PFSK-1 (cell line): ENCODE results near the gene AUTS2.

Experiments used
- FOXP2 ChIP-seq: optimal IDR thresholded peaks from 2 replicates; pipeline ENCODE3; 2011; ENCODE audit warnings: borderline replicate concordance, control low read depth, inconsistent platforms; ENCODE audit not compliant: insufficient read depth; ENCODE audit errors: extremely low read length, extremely low read depth
- POLR2AphosphoS5 ChIP-seq: IDR thresholded peaks from 2 replicates; pipeline ENCODE4 v1.6.1; 2012; ENCODE audit warnings: low read depth, mild to moderate bottlenecking, control low read depth, low read length, moderate library complexity
- SIN3A ChIP-seq: IDR thresholded peaks from 2 replicates; pipeline ENCODE4 v1.6.1; 2012; ENCODE audit warnings: mild to moderate bottlenecking, low read length, moderate library complexity, borderline replicate concordance; ENCODE audit not compliant: insufficient read depth
- TAF1 ChIP-seq: IDR thresholded peaks from 2 replicates; pipeline ENCODE4 v1.6.1; 2012; ENCODE audit warnings: low read length, control low read depth, borderline replicate concordance; ENCODE audit not compliant: insufficient read depth
- TF ChIP-seq, protein P1 (sequence below), 2 experiments: IDR thresholded peaks; 2 replicates each; pipeline versions ENCODE4 v1.6.1 to v1.8.0; 2011 to 2012; ENCODE audit warnings: low read depth in 2 of 2, low read length in 2 of 2, control low read depth in 1 of 2, inconsistent platforms in 1 of 2, mild to moderate bottlenecking in 1 of 2, moderate library complexity in 1 of 2; ENCODE audit not compliant: insufficient read depth in 1 of 2

The AUTS2 gene

DNA sequence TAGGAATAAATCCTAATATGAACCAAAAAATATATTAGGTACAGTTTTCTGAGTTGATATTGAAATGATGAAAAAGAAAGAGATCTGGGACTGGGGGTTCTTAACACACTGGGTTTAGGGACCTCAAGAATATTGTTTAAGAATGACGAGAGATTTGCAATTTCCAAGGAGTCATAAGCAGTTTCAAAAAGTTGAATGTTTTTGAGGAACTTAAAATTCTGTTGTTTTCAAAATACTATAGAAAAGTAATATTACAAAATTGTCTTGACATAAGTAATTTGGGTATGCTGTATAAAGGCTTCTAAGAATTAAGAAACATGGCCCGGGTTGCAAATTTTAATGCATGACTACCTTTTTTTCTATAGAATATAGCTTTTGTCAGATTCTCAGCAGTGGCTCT lies 88.1 kb downstream of the AUTS2 start:
- TF ChIP-seq FOXP2, result no peak
- TF ChIP-seq, protein P1, sequence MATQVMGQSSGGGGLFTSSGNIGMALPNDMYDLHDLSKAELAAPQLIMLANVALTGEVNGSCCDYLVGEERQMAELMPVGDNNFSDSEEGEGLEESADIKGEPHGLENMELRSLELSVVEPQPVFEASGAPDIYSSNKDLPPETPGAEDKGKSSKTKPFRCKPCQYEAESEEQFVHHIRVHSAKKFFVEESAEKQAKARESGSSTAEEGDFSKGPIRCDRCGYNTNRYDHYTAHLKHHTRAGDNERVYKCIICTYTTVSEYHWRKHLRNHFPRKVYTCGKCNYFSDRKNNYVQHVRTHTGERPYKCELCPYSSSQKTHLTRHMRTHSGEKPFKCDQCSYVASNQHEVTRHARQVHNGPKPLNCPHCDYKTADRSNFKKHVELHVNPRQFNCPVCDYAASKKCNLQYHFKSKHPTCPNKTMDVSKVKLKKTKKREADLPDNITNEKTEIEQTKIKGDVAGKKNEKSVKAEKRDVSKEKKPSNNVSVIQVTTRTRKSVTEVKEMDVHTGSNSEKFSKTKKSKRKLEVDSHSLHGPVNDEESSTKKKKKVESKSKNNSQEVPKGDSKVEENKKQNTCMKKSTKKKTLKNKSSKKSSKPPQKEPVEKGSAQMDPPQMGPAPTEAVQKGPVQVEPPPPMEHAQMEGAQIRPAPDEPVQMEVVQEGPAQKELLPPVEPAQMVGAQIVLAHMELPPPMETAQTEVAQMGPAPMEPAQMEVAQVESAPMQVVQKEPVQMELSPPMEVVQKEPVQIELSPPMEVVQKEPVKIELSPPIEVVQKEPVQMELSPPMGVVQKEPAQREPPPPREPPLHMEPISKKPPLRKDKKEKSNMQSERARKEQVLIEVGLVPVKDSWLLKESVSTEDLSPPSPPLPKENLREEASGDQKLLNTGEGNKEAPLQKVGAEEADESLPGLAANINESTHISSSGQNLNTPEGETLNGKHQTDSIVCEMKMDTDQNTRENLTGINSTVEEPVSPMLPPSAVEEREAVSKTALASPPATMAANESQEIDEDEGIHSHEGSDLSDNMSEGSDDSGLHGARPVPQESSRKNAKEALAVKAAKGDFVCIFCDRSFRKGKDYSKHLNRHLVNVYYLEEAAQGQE (IDR thresholded peaks at IDR 0.05; ENCODE audit: insufficient read depth in 1 of 2, low read depth in 2 of 2, low read length in 2 of 2), result no peak
- TF ChIP-seq POLR2AphosphoS5, result no peak
- no peak for TF ChIP-seq TAF1
- TF ChIP-seq SIN3A, result no peak

DNA sequence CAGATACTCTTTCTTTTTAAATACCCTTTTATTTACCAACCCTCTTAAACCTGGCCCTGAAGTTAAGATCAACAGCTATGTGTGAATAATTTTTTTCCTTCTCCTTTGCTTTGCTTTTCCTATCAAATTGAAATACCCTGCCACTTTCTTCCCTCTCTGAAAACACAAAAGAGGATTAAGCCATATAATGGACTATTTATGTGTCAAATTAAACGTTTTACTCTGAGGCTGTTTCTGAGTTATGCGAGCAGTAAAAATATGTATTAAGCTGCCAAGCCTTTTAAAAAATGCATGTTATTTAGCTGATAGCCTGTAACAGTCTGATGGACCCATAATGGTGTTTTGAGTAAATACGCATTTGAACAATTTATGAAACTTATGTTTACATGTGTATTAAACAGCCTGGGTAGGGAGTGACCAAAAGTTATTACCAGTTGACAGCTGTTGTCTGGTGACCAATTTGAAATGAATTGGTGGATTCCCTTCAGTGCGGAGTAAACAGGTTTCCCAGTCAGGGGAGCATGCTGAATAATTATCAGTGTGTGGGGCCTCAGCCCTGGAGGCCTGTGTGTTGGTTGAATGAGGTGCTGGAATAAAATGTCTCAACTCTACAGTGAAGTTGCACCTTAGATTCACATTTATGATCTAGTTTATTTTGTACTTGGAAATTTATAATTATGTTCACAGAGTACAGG lies 89.6 kb downstream of the AUTS2 start:
- no peak for TF ChIP-seq FOXP2
- TF ChIP-seq, protein P1 (IDR thresholded peaks at IDR 0.05; ENCODE audit: insufficient read depth in 1 of 2, low read depth in 2 of 2, low read length in 2 of 2), result no peak
- no peak for TF ChIP-seq SIN3A
- TF ChIP-seq TAF1, result no peak
- TF ChIP-seq POLR2AphosphoS5, result no peak

DNA sequence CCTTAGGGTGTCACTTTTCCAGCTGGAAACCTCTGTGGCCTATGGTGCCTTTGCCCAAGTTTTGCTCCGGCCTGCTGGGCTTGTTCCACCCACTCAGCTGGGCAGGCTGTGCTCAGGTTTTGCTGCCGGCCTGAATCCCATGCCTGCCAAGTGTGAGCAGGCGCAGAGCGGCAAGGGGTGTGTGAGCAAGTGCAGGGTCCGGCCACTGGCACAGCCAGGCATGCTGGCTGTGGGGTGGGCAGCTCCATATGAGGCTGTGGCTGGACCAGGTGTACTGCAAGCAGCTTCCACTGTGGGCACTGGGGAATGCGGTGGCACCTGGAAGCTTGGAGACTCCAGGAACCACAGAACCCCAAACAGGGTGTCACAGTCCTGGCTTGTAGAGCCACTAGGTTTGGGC lies 92.1 kb downstream of the AUTS2 start:
- TF ChIP-seq TAF1 (no peak), SIN3A (no peak), FOXP2 (no peak), POLR2AphosphoS5 (no peak)
- TF ChIP-seq, protein P1 (IDR thresholded peaks at IDR 0.05; ENCODE audit: insufficient read depth in 1 of 2, low read depth in 2 of 2, low read length in 2 of 2), result no peak

DNA sequence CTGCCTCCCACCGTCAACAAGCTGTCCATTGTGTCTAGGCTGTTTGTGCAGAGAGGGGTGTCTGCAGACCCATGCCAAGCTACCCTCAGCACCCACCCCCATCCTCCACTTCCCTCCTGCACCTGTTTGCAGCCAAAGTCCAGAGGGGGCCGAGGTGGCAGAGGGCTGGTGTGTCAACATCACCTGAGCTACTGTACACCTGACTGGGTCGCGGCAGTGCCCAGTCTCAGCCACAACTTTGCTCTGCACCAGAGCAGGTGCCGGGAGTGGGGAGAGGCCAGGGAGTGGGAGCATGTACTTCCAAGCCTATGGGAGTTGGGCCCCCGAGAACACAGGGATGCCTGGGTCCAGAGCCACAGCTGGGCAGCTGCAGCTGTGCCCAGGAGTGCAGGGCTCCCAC lies 93.1 kb downstream of the AUTS2 start:
- no peak for TF ChIP-seq POLR2AphosphoS5
- TF ChIP-seq FOXP2, result no peak
- TF ChIP-seq SIN3A, result no peak
- TF ChIP-seq TAF1, result no peak
- TF ChIP-seq, protein P1 (IDR thresholded peaks at IDR 0.05; ENCODE audit: insufficient read depth in 1 of 2, low read depth in 2 of 2, low read length in 2 of 2), result no peak
